Testis (tissue), 3 donors: Measurements from ENCODE around the gene CFAP97. TPM values are rescaled to one million over a fixed set of nuclear protein-coding genes. Genes with fewer than 3 reads are reported as not detected.

ENCODE experiments used
- DNase-seq: peaks from one replicate; pipeline ENCODE4 v3.0.0-alpha.2; 2019
- H3K27ac ChIP-seq, 2 donors: fragments of 200-600 bp; sonication (generic); one replicate each; pipeline ENCODE4 v1.5.1; 2019
- H3K27me3 ChIP-seq: fragments of 200-600 bp; sonication (generic); one replicate; pipeline ENCODE4 v1.5.1; 2019
- H3K36me3 ChIP-seq: fragments of 200-600 bp; sonication (generic); one replicate; pipeline ENCODE4 v1.5.1; 2017; ENCODE audit warnings: low read depth; ENCODE audit errors: missing control alignments
- H3K4me1 ChIP-seq: fragments of 200-600 bp; sonication (generic); one replicate; pipeline ENCODE4 v1.5.1; 2019
- H3K4me3 ChIP-seq, 2 donors: fragments of 200-600 bp; sonication (generic); one replicate each; pipeline ENCODE4 v1.5.1; 2017 to 2019
- H3K9me3 ChIP-seq: fragments of 200-600 bp; sonication (generic); one replicate; pipeline ENCODE4 v1.5.1; 2017
- POLR2A ChIP-seq: fragments of 450-650 bp; IDR thresholded peaks from one replicate; pipeline ENCODE4 v1.6.1; 2017; ENCODE audit warnings: antibody characterized with exemption, mild to moderate bottlenecking, moderate library complexity
- WGBS, 2 donors: methylation state at CpG; one replicate each; pipeline ENCODE4 v1.1.5; 2018; 5-methylcytosine and 5-hydroxymethylcytosine counted together
- intact Hi-C: fragments of 100-400 bp; cut with DNase I; formaldehyde crosslinking; loops from one replicate; pipeline ENCODE4 v1.15.1; 2023; ENCODE audit warnings: low total_unique reads
- polyA plus RNA-seq: library from polyadenylated mRNA; stranded (reverse); fragments of 350-450 nt; fragmentation: Illumina TruSeq; extraction: RNeasy Lipid Tissue Mini Kit (QIAGEN cat#74804); gene quantifications from one replicate; pipeline ENCODE4 v1.2.3, GENCODE V29; 2014; ENCODE audit warnings: low read depth, low replicate concordance; ENCODE audit not compliant: insufficient read depth
- total RNA-seq, 2 donors: library from RNA; depleted of rRNA; stranded (reverse); fragments of >200 nt; gene quantifications; one replicate each; pipeline ENCODE4 v1.2.3, GENCODE V29; 2016
- TF ChIP-seq, protein P1 (sequence below), 3 experiments: fragments of 450-650 bp in 2 of 3; fragments of 200-600 bp in 1 of 3; sonication (generic) in 1 of 3; IDR thresholded peaks; one replicate each; pipeline ENCODE4 v1.5.1; 2016 to 2019; ENCODE audit warnings: antibody characterized with exemption in 3 of 3, mild to moderate bottlenecking in 2 of 3, moderate library complexity in 1 of 3

The CFAP97 gene
- total and polyA plus RNA-seq, 3 donors from 2014 or later: 49.4 to 59.7 (median 54.5) TPM

DNA sequence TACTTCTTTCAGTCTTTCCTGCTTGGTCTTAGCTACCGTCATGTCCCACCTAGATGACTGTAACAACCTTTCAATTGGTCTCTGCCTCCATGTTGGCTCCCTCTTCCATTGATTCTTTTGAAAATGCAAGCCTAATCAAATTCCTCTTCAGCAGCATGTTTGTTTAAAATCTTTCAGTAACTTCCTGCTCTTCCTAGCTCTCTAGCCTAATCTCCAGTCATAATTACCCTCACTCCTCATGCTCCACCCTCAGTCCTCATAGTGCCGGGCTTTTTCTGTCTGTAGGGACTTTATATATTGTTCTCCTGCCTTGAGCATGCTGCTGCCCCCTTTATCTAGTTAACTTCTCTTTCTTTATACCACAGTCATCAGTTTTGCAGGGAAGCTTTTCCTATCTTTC is 17.7 kb upstream of the CFAP97 start:
- TF ChIP-seq POLR2A: no peak
- TF ChIP-seq, protein P1, sequence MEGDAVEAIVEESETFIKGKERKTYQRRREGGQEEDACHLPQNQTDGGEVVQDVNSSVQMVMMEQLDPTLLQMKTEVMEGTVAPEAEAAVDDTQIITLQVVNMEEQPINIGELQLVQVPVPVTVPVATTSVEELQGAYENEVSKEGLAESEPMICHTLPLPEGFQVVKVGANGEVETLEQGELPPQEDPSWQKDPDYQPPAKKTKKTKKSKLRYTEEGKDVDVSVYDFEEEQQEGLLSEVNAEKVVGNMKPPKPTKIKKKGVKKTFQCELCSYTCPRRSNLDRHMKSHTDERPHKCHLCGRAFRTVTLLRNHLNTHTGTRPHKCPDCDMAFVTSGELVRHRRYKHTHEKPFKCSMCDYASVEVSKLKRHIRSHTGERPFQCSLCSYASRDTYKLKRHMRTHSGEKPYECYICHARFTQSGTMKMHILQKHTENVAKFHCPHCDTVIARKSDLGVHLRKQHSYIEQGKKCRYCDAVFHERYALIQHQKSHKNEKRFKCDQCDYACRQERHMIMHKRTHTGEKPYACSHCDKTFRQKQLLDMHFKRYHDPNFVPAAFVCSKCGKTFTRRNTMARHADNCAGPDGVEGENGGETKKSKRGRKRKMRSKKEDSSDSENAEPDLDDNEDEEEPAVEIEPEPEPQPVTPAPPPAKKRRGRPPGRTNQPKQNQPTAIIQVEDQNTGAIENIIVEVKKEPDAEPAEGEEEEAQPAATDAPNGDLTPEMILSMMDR (IDR thresholded peaks at IDR 0.05): no peak
- Histone ChIP-seq H3K27me3 (no peaks in the 10 kb centered on the region), H3K27ac (peak overlapping the region; percentile 50 to 80), H3K4me3 (no peak overlapping the region), H3K4me1 (peaks cover 41% of the 10 kb centered on the region), H3K9me3 (no peaks in the 10 kb centered on the region), H3K36me3 (no peaks in the 10 kb centered on the region)
- no peak for DNase-seq
- intact Hi-C loops: no loop called here
- WGBS, 2 donors: 49 to 55% methylated on average over 2 of the region's 2 CpGs

- Histone ChIP-seq H3K36me3 (no peaks in the 10 kb centered on the region), H3K9me3 (no peaks in the 10 kb centered on the region), H3K4me3 (no peak overlapping the region), H3K27me3 (no peaks in the 10 kb centered on the region), H3K27ac (peak overlapping the region; percentile 31 to 80), H3K4me1 (peaks cover 39% of the 10 kb centered on the region)
- DNase-seq: peak; percentile 92
- TF ChIP-seq POLR2A: no peak
- TF ChIP-seq, protein P1 (IDR thresholded peaks at IDR 0.05): no peak
- intact Hi-C loops: no loop called here
- WGBS, 2 donors: 27 to 47% methylated on average over 3 of the region's 3 CpGs
These were observed 15.9 kb upstream of the CFAP97 start for GRCh38 chr4:185219551-185220344.

- WGBS, 2 donors: 83 to 85% methylated on average over 2 of the region's 2 CpGs
- H3K4me3 ChIP-seq: no peak overlapping the region
- H3K27me3 ChIP-seq: no peaks in the 10 kb centered on the region
- H3K36me3 ChIP-seq: no peaks in the 10 kb centered on the region
- H3K9me3 ChIP-seq: no peaks in the 10 kb centered on the region
- TF ChIP-seq POLR2A: no peak
- TF ChIP-seq, protein P1 (IDR thresholded peaks at IDR 0.05): no peak
- peak overlapping the region; percentile 13 to 80 for H3K27ac ChIP-seq
- H3K4me1 ChIP-seq: peaks cover 42% of the 10 kb centered on the region
- DNase-seq: no peak
- intact Hi-C loops: no loop called here
These were observed 14.5 kb upstream of the CFAP97 start for GRCh38 chr4:185218312-185218711.

- DNase-seq: peak; percentile 39
- Histone ChIP-seq H3K27ac (peak overlapping the region in 1 of 2 donors; percentile 78), H3K4me3 (no peak overlapping the region), H3K9me3 (no peaks in the 10 kb centered on the region), H3K27me3 (no peaks in the 10 kb centered on the region), H3K36me3 (no peaks in the 10 kb centered on the region), H3K4me1 (peaks cover 48% of the 10 kb centered on the region)
- intact Hi-C loops: no loop called here
- no peak for TF ChIP-seq POLR2A
- TF ChIP-seq, protein P1 (IDR thresholded peaks at IDR 0.05): no peak
- WGBS, 2 donors: 39 to 48% methylated on average over 6 of the region's 6 CpGs
These were observed 13.7 kb upstream of the CFAP97 start for GRCh38 chr4:185217408-185217975.
